HG02970 (cell line): Measurements from ENCODE around the gene PAMR1.
"Not testable (repeated sequence)": the region's sequence is repeated elsewhere in the genome, so short reads cannot be mapped to it uniquely, and the experiment has no call there.

Experiments used
- ATAC-seq: cut with Tn5 transposase; IDR thresholded peaks from one replicate; pipeline ENCODE4 v1.9.1; 2021; ENCODE audit warnings: mild to moderate bottlenecking, moderate library complexity, moderate number of reproducible peaks; ENCODE audit not compliant: unreplicated experiment, low FRiP score

The PAMR1 gene

DNA sequence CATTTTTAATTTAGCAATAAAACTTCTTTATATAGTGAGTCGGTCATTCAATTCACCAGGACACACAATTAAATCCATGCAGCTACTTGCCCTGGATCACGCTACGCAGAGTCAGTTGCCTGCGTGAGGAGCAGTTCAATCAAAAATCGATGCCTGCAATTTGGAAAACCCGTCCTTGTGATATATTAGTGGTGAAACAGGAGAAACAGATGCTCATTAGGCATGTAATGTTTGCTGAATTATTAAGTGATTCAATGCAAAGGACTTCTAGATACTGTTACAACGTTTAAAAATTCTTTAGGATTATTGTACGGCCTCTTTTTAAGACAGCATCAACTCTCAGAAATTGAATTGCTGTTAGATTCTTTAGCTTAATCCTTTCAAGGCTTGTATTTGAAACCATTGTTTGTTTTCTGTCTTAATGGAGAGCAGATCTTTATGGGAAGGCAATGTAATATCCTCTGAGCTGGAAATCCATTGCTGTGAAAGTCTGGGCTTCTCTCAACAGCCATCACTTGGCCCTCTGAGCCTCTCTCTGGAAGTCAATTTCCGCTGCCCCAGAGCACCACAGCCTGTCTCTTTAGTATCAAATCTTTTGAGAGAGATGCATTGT is 20.1 kb upstream of the PAMR1 start:
- no peak for ATAC-seq

DNA sequence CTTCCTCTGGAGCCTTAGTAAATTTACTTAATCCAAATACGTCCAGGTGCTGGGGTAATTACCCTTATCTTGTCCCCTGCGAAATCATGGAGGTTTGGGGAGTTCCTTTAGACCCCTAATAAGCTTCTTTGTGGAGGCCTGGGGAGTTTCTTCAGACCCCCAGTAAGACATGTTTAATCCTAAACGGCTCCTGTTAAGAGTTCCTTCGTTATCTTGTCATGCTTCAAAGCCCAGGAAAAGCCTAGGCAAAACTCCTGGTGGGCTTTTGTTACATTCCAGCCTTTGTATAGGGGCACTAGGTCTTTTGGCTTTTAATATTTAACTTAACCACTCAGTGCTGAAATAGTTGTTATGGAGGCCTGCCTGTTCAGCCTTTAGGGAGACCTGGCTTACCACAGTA is 18.1 kb upstream of the PAMR1 start:
- ATAC-seq = no peak

GRCh38 chr11:35541621-35542375 is 16.4 kb upstream of the PAMR1 start:
- ATAC-seq = no peak

DNA sequence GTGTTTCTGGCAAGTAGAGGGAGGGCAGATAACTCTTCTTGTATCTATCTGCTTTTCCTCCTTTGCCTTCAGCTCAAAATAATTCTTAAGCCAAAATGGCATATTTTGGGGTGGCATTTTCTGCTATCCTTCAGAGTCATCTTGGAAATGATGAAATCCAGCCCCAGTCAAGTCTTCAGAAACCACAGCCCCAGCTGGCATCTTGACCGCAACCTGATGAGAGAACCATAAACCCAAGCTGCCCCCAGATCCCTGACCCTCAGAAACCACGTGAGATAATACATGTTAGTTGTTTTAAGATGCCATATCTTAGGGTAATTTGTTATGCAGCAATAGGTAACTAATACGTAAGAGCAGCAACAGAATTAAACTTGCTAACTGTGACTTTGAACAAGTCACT is 15.1 kb upstream of the PAMR1 start:
- no peak for ATAC-seq

GRCh38 chr11:35539781-35540281 is 14.4 kb upstream of the PAMR1 start:
- ATAC-seq = no peak

DNA sequence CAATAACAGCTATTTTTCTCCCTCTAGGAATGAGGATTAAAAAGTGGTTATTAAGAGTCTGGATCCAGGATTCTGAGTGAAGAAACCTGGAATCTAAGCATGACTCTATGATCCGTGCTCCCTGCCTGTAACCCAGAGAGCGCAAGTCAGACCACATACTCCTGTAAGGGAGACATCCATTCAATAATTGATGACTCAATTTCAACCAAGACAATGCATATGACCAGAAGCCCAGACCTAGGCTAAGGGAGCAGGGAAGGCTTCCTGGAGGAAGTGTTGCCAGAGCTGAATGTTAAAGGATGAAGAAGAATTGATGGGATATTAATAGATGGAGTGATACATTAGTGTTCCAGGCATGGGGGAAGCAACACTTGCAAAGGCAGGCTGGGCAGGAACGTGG is 13.8 kb upstream of the PAMR1 start:
- no peak for ATAC-seq

GRCh38 chr11:35536470-35536869 is 11.1 kb upstream of the PAMR1 start:
- no peak for ATAC-seq

DNA sequence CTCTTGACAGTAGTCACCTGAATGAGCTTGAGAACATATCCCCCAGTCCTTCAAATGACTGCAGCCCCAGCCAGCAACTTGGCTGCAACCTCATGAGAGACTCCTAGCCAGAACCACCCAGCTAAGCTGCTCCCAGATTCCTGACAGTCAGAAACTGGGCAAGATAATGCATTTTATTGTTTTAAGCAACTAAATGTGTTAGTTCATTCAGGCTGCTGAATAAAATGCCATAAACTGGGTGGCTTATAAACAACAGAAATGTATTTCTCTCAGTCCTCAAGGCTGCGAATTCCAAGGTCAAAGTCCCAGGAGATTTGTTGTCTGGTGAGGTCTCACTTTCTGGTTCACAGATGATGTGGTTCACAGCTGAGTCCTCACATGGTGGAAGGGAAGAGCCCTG is 5.8 kb upstream of the PAMR1 start:
- no peak for ATAC-seq

DNA sequence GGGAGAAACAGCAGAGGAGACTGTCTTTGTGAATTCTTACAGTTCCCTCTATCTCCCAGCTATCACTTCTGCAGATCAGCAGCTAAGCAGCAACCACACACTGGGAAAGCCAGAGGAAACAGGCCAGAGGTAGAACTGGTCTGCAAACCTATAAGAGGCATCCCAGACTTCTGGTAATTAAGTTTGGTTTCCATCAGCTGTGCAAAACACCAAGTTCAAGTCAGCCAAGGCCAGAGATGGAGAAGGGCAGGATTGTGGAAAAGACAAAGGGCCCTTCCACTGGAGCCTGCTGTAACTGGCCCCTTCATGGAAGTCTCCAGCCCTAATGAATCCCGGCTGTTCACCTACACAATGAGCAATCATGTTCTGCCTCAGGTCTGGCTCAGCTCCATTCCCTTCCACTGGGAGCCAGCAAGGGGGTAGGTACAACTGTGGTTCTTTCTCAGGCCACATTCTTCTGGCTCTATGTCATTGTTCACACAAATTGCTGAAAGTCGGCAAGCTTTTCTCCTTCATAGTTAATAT is 4.6 kb upstream of the PAMR1 start:
- ATAC-seq = no peak

DNA sequence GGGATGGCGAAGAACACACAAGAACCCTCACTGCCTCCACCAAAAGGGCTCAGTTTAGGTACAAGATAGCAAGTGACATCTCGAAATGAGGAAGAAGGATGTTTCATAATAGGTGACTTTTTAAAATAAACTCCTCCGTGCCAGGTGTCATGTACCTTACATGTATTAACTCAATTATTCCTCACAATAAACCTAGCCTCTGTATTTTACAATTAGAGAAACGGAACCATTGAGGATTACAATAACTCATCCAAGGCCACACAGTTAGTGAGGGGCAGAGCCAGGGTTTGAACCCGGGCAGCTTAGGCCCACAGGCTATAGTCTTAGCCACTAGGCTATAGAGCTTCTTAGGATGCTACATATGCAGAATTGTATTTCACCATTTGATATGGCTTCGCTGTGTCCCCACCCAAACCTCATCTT is 965 bp upstream of the PAMR1 start:
- ATAC-seq = no peak

DNA sequence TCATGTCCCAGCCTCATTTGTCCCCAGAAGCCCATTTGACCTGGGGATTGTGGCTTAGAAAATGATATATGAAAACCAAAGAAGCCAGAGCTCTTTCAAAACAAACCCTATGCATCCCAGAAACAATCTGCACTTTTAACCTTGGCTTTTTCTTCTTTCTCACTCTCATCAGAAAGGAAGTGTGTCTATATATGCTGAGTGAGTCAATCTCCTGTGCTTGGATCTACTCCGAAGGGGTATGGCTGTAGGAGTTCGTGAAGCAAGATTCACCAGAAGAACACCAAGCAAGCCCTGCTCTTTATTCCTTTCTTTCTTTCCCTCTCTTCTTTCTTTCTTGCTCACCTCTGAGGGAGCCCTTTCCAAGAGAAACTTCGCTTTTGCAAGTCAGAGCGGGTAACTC is 636 bp downstream of the PAMR1 start:
- no peak for ATAC-seq

DNA sequence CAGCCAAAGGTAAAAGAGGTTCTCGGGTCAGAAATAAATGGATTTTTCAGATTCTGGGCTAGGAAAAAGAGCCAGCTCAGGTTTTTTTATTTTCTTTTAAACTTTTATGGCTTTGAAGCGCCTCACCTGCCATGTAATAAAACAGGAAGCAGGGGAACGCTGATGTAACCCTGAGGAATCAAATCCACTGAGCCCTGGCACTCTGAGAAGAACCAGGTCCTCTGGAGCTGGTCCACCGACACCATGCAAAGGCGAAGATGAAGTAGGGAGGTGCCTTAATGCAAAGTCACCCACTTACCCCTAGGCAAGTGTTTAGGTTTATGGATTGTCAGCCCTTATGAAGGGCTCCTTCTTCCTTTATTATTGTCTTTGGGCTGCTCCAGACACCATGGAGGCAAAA is 1.6 kb downstream of the PAMR1 start:
- ATAC-seq = no peak

GRCh38 chr11:35523331-35523768 is 2.1 kb downstream of the PAMR1 start:
- ATAC-seq = no peak

DNA sequence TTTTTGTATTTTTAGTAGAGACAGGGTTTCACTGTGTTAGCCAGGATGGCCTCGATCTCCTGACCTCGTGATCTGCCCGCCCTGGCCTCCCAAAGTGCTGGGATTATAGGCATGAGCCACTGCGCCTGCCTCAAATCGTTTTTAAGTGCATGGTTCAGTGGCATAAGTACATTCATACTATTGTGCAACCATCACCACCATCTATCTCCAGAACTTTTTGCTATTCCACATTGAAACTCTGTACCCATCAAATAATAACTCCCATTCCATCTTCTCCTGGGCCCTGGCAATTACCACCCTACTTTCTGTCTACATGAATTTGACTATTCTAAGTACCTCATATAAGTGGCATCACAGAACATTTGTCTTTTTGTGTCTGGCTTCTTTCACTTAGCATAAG is 3.3 kb downstream of the PAMR1 start:
- ATAC-seq = not testable (repeated sequence)

GRCh38 chr11:35520376-35520775 is 5.0 kb downstream of the PAMR1 start:
- ATAC-seq = no peak

GRCh38 chr11:35518766-35519165 is 6.7 kb downstream of the PAMR1 start:
- no peak for ATAC-seq

GRCh38 chr11:35517481-35517880 is 7.9 kb downstream of the PAMR1 start:
- no peak for ATAC-seq

GRCh38 chr11:35516403-35516802 is 9.0 kb downstream of the PAMR1 start:
- ATAC-seq = no peak

DNA sequence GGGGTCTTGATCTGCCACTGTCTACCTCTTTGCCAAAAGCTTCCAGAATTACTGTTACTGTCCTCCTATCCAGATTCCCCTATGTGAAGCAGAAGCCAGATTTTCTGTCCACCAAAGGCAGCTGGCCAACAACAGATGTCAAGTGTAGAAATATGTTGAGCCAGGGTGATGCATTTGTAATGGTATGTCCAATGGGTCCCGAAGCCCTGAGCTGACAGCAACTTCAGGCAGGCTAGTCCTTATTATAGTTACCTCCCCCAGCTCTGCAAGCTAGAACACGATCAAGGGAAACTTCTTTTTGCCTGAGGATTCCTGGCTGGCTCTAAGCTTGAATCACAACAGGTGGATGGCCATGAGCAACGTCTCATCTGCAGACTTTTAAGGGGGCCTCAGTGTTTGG is 10.2 kb downstream of the PAMR1 start:
- no peak for ATAC-seq

DNA sequence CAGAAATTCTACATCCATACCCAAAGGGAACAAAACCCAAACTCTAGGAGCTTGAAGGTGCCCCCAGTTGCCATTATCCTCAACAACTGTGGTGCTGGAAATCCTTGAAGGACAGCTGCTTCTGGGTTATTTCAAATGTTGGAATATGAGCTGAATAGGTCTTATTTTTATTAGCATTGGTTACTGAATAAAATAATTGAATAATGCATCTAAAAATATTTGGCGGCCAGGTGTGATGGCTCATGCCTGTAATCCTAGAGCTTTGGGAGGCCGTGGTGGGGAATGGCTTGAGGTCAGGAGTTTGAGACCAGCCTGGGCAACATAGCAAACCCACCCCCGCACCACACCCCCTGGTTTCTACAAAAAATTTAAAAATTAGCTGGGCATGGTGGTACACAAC is 10.9 kb downstream of the PAMR1 start:
- ATAC-seq = no peak

- ATAC-seq = no peak
These were observed 13.8 kb downstream of the PAMR1 start for GRCh38 chr11:35511666-35512065.

DNA sequence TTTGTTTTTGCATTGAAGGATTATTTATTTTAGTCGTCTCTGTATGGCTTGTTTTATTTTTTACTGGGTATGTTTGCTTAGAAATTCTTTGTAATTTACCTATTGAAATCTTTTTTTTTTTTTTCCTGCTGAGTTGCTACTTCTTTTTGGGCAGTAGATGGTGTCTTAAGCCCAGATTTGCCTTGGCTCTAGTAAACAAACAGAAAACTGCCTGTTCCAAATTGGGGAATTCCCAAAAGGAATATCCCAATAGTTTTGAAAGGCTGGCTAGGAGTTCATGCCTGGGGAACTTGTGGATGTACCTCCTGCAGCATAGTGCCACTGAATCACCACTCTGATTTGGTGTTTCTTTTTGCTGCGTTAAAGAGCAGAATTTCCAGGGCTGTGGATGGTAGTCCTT is 17.7 kb downstream of the PAMR1 start:
- ATAC-seq = no peak
